ENCODE results near the gene ERFL.

Gene ERFL

GRCh38 chr19:41895745-41896580 lies 32.3 kb downstream of the ERFL start:
- no peak for DNase-seq

GRCh38 chr19:41894350-41894749 lies 33.9 kb downstream of the ERFL start:
- DNase-seq = no peak

- no peak for DNase-seq
Observed at GRCh38 chr19:41893899-41894298, 34.4 kb downstream of the ERFL start.

- DNase-seq = no peak
Observed at GRCh38 chr19:41892173-41892902, 35.9 kb downstream of the ERFL start.

GRCh38 chr19:41890936-41891335 lies 37.3 kb downstream of the ERFL start:
- no peak for DNase-seq

- no peak for DNase-seq
Observed at GRCh38 chr19:41889896-41890295, 38.4 kb downstream of the ERFL start.

- DNase-seq = no peak
Observed at GRCh38 chr19:41888926-41889325, 39.3 kb downstream of the ERFL start.

GRCh38 chr19:41887711-41888382 lies 40.4 kb downstream of the ERFL start:
- DNase-seq = peak; percentile 38

- DNase-seq = no peak
Observed at GRCh38 chr19:41886761-41887710, 41.2 kb downstream of the ERFL start.

GRCh38 chr19:41883821-41884733 lies 44.2 kb downstream of the ERFL start:
- DNase-seq = peak; percentile 96

- no peak for DNase-seq
Observed at GRCh38 chr19:41883463-41883820, 44.8 kb downstream of the ERFL start.

GRCh38 chr19:41882568-41883462 lies 45.4 kb downstream of the ERFL start, which contains the start of gene ARHGEF1:
ARHGEF1 (plus strand) TSS chr19:41883184; CDS start chr19:41888083, 4,899 bp downstream.
- no peak for DNase-seq

- DNase-seq = no peak
Observed at GRCh38 chr19:41880329-41880708, 47.9 kb downstream of the ERFL start.

- no peak for DNase-seq
Observed at GRCh38 chr19:41879670-41880328, 48.5 kb downstream of the ERFL start.

- no peak for DNase-seq
Observed at GRCh38 chr19:41879080-41879479, 49.2 kb downstream of the ERFL start.

GRCh38 chr19:41877916-41878905 lies 50.0 kb downstream of the ERFL start:
- no peak for DNase-seq

- no peak for DNase-seq
Observed at GRCh38 chr19:41876847-41877832, 51.1 kb downstream of the ERFL start, which contains the start of gene CD79A. CD79A (plus strand) TSS chr19:41877279; CDS start chr19:41877305, 26 bp downstream.
